Measurements from ENCODE around the gene SHKBP1. TPM values are rescaled to one million over a fixed set of nuclear protein-coding genes. Genes with fewer than 3 reads are reported as not detected.

SHKBP1 gene
- polyA plus RNA-seq, 3 donors, result 234 to 324 (median 284) TPM

DNA sequence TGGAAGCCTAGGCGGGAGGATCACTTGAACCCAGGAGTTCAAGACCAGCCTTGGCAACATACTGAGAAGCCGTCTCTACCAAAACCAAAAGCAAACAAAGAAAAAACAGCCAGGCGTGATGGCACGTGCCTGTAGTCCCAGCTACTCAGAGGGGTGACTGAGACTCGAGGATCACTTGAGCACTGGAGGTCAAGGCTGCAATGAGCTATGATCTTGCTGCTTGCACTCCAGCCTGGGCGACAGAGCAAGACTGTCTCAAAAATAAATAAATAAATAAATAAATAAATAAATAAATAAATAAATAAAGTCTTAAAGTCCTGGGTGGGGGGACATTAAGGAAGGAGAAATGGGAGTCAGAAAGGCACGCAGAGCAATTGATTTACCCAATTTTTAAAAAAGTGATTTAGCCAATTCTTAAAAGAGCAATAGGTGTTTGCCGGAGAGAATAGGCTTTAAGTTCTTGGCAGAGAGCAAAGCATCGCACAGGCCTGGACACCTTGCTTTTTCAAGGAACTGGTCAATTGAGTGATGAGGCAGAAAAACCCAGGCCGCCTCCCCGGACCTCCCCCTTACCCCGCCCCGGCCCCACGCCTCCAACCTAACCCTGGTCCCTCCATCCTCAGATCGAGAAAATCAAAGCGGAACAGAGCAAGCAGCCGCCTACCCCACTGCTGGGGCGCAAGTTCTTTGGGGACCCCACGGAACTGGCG, 9.5 kb upstream of the SHKBP1 start:
- Mint-ChIP-seq H3K4me1 (peaks cover 13% of the 10 kb centered on the region), H3K36me3 (peaks cover 0 to 4% of the 10 kb centered on the region in 2 donors), H3K27ac (no peak overlapping the region), H3K9me3 (peaks cover 0 to 16% (median 11%) of the 10 kb centered on the region in 7 donors), H3K27me3 (ENCODE audit: low read depth in 3 of 3) (peaks cover 58 to 65% (median 60%) of the 10 kb centered on the region in 3 donors), H3K4me3 (peak overlapping the region in 1 of 2 donors; percentile 76)
- Histone ChIP-seq H3K4me1 (ENCODE audit: control insufficient read depth in 1 of 2, insufficient read depth in 2 of 2, low read length in 2 of 2) (peaks cover 17 to 21% of the 10 kb centered on the region in 2 donors), H3K36me3 (replicated peaks in 1 of 2; ENCODE audit: control insufficient read depth in 1 of 2, insufficient read depth in 2 of 2, low read length in 2 of 2) (no peaks in the 10 kb centered on the region), H2AFZ (ENCODE audit: insufficient read depth, low read depth, low read length, poor library complexity, severe bottlenecking) (peak overlapping the region; percentile 73), H4K20me1 (ENCODE audit: insufficient read depth, low read length) (no peaks in the 10 kb centered on the region), H3K9me3 (replicated peaks in 1 of 2; ENCODE audit: control insufficient read depth in 1 of 2, insufficient read depth in 1 of 2, low read length in 2 of 2) (peaks cover 0 to 12% of the 10 kb centered on the region in 2 donors), H3K27ac (ENCODE audit: low read depth in 1 of 2, low read length in 2 of 2) (no peak overlapping the region), H3K79me2 (ENCODE audit: insufficient read depth, low read length) (no peaks in the 10 kb centered on the region), H3K9ac (ENCODE audit: insufficient read depth, low read length, poor library complexity, severe bottlenecking) (no peak overlapping the region), H3K27me3 (ENCODE audit: control insufficient read depth in 2 of 2, insufficient read depth in 2 of 2, low read length in 2 of 2) (peaks cover 19 to 51% of the 10 kb centered on the region in 2 donors), H3K4me2 (replicated peaks; ENCODE audit: extremely low read depth, low read length, poor library complexity, severe bottlenecking) (peak overlapping the region; percentile 65), H3K4me3 (replicated peaks in 1 of 3; ENCODE audit: low read depth in 2 of 3, low read length in 3 of 3) (peak overlapping the region in 1 of 3 experiments; percentile 48)
- intact Hi-C loops (cut with micrococcal nuclease), result loop anchor here in 1 of 2 donors (5.0 kb wide), 1 partner anchor 35 kb away; the partner anchor contains the start of gene LTBP4
- WGBS (ENCODE audit: insufficient coverage), result 23% methylated on average over 11 of the region's 20 CpGs
- DNase-seq, result no peak
- TF ChIP-seq, protein P1, sequence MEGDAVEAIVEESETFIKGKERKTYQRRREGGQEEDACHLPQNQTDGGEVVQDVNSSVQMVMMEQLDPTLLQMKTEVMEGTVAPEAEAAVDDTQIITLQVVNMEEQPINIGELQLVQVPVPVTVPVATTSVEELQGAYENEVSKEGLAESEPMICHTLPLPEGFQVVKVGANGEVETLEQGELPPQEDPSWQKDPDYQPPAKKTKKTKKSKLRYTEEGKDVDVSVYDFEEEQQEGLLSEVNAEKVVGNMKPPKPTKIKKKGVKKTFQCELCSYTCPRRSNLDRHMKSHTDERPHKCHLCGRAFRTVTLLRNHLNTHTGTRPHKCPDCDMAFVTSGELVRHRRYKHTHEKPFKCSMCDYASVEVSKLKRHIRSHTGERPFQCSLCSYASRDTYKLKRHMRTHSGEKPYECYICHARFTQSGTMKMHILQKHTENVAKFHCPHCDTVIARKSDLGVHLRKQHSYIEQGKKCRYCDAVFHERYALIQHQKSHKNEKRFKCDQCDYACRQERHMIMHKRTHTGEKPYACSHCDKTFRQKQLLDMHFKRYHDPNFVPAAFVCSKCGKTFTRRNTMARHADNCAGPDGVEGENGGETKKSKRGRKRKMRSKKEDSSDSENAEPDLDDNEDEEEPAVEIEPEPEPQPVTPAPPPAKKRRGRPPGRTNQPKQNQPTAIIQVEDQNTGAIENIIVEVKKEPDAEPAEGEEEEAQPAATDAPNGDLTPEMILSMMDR (IDR thresholded peaks at IDR 0.05), result no peak

DNA sequence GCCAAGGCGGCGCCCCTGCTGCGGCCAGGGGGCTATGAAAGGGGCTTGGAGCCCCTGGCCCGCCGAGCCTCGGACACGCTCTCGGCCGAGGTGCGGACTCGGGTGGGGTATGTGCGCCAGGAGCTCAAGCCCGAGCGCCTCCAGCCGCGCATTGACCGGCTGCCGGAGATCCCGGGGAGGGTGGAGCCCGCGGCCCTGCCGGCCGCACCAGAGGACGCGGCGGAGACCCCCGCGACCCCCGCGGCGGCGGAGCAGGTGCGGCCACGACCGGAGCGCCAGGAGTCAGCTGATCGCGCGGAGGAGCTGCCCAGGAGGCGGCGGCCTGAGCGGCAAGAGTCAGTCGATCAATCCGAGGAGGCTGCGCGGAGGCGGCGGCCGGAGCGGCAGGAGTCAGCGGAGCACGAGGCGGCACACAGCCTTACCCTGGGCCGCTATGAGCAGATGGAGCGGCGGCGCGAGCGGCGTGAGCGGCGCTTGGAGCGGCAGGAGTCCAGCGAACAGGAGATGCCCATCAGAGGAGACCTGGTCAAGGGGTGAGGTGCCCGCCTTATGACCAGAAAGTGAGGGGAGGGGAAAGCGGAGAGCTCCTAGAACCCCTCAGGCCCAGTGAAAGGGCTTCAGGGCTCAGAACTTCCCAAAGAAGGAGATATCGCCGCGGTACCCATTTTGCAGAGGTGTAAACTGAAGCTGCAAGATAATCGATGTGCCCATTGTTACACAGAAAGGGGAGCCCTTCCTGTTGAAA, 8.8 kb upstream of the SHKBP1 start:
- peaks cover 0 to 12% of the 10 kb centered on the region in 2 donors for H3K9me3 ChIP-seq (replicated peaks in 1 of 2; ENCODE audit: control insufficient read depth in 1 of 2, insufficient read depth in 1 of 2, low read length in 2 of 2)
- peaks cover 0 to 17% (median 11%) of the 10 kb centered on the region in 7 donors for H3K9me3 Mint-ChIP-seq
- peaks cover 17 to 21% of the 10 kb centered on the region in 2 donors for H3K4me1 ChIP-seq (ENCODE audit: control insufficient read depth in 1 of 2, insufficient read depth in 2 of 2, low read length in 2 of 2)
- H3K9ac ChIP-seq (ENCODE audit: insufficient read depth, low read length, poor library complexity, severe bottlenecking), result peak overlapping the region; percentile 21
- peaks cover 19 to 51% of the 10 kb centered on the region in 2 donors for H3K27me3 ChIP-seq (ENCODE audit: control insufficient read depth in 2 of 2, insufficient read depth in 2 of 2, low read length in 2 of 2)
- H3K4me3 Mint-ChIP-seq, result peak overlapping the region in 1 of 2 donors; percentile 73
- H3K36me3 Mint-ChIP-seq, result peaks cover 0 to 4% of the 10 kb centered on the region in 2 donors
- no peak overlapping the region for H3K27ac Mint-ChIP-seq
- DNase-seq, result no peak
- H3K4me3 ChIP-seq (replicated peaks in 1 of 3; ENCODE audit: low read depth in 2 of 3, low read length in 3 of 3), result peak overlapping the region in 1 of 3 experiments; percentile 48
- H3K4me2 ChIP-seq (replicated peaks; ENCODE audit: extremely low read depth, low read length, poor library complexity, severe bottlenecking), result peak overlapping the region; percentile 65
- intact Hi-C loops (cut with micrococcal nuclease), result loop anchor here in 1 of 2 donors (5.0 kb wide), 1 partner anchor 34 kb away; the partner anchor contains the start of gene LTBP4
- no peaks in the 10 kb centered on the region for H4K20me1 ChIP-seq (ENCODE audit: insufficient read depth, low read length)
- H3K27me3 Mint-ChIP-seq (ENCODE audit: low read depth in 3 of 3), result peaks cover 60 to 61% (median 60%) of the 10 kb centered on the region in 3 donors
- 10% methylated on average over 70 of the region's 70 CpGs for WGBS (ENCODE audit: insufficient coverage)
- no peak overlapping the region for H3K27ac ChIP-seq (ENCODE audit: low read depth in 1 of 2, low read length in 2 of 2)
- peak overlapping the region; percentile 73 for H2AFZ ChIP-seq (ENCODE audit: insufficient read depth, low read depth, low read length, poor library complexity, severe bottlenecking)
- no peaks in the 10 kb centered on the region for H3K36me3 ChIP-seq (replicated peaks in 1 of 2; ENCODE audit: control insufficient read depth in 1 of 2, insufficient read depth in 2 of 2, low read length in 2 of 2)
- TF ChIP-seq, protein P1 (IDR thresholded peaks at IDR 0.05), result no peak
- no peaks in the 10 kb centered on the region for H3K79me2 ChIP-seq (ENCODE audit: insufficient read depth, low read length)
- peaks cover 13% of the 10 kb centered on the region for H3K4me1 Mint-ChIP-seq
